SKM-1 treated with dmso at 0.1 percent for 144 hours (cell line): ENCODE measurements around the gene ZBTB21.
"Not testable (repeated sequence)": the region's sequence is repeated elsewhere in the genome, so short reads cannot be mapped to it uniquely, and the experiment has no call there.

Experiments
- DNase-seq: peaks from one replicate; lab custom pipeline; 2025; ENCODE audit not compliant: unreplicated experiment; lab: John Stamatoyannopoulos, UW

The ZBTB21 gene

GRCh38 chr21:41995577-41995976 is 14.6 kb downstream of the ZBTB21 start:
- no peak for DNase-seq

DNA sequence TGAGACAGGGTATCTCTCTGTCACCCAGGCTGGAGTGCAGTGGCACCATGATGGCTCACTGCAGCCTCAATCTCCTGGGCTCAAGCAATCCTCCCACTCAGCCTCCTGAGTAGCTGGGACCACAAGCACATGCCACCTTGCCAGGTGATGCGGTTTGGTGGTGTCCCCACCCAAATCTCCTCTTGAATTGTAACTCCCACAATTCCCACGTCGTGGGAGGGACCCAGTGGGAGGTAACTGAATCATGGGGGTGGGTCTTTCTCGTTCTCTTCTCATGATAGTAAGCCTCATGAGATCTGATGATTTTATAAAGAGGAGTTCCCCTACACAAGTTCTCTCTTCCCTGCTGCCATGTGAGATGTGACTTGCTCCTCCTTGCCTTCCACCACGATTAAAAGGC is 15.5 kb downstream of the ZBTB21 start:
- not testable (repeated sequence) for DNase-seq

GRCh38 chr21:41993744-41994143 is 16.4 kb downstream of the ZBTB21 start:
- no peak for DNase-seq

GRCh38 chr21:41992576-41992975 is 17.6 kb downstream of the ZBTB21 start:
- no peak for DNase-seq

DNA sequence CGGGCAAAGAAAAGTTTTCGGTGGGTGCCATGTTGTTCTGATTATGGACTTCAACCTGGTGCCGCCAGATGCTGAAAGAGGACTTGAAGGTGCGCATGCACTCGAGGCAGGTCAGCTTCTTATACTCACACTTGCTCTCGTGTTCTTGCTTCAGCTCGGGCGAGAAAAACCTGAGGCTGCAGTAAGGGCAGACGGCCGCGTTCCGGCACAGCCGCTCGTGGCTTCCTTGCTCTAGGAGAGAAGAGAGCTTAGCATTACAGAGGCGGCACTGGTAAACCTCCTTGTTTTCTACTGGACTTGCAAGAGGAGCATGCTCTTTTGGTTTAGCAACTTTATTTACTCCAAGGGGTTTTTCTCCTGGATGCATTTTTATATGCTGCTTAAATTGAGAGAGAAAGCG is 18.5 kb downstream of the ZBTB21 start:
- no peak for DNase-seq

GRCh38 chr21:41989698-41990097 is 20.5 kb downstream of the ZBTB21 start:
- DNase-seq: no peak

DNA sequence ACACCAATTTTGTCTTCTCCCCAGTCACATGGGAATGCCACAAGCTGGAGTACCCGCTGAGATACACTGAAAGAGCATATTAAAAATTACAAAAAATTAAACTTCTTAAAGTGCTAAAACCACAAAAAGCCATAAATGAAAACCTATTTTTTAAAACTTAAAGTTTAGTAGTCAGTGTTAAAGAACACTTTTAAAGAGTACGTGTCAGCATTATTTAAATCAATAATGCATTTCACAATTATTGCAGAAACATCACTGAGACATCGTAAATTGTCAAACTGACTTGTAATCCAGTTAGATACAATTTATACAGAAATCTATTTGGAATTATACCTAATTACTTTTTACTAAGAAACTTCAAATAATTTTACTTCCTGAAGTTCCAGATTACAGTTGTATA is 22.9 kb downstream of the ZBTB21 start:
- DNase-seq: no peak

DNA sequence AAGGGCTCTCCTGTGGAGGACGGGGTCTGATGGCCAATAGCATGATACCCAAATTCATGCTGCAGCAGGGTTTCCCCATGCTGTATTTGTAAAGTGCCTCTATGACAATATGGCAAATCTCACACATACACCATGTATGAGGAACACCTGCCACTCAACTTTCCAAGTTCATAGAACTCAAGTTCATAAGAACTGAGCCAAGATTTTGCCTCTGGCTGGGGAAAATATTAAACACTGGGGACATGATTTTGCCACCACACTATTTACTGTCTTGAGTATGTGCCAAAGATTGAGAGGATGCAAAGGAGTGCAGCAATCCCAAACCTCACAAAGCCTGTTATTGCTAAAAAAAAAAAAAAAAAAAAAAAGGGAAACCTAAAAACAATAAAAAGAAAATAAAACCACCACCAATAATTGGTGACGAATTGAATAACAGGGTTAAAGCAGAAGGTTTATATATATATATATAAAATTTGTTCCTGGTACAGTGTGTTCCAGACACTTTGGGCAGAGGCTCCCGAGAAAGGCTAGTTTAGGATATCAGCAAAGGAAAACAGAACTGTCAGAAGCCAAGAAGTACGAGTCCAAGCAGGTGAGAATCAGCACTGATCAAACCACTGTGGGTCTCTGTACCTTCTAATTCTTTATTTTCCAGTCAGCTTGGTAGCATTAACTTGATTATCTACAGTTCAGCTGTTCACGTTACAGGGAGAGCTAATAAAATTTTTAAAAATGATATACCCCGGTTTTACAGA is 24.3 kb downstream of the ZBTB21 start:
- no peak for DNase-seq

DNA sequence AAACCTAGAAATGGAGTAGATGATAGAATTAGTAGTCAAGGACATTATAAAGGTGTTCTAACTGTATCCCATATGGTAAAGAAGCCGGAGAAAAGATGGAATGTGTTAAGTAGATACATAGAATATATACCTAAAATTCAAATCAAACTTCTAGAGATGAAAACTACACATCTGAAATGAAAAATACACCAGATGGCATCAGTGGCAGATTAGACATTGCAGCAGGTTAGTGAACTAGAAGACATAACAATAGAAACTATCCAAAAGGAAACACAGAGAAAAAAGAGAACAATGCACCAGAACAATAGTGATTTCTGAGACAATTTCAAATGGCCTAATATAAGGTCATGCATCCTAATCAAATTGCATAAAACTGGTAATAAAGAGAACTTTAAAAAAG is 26.9 kb downstream of the ZBTB21 start:
- DNase-seq: no peak

DNA sequence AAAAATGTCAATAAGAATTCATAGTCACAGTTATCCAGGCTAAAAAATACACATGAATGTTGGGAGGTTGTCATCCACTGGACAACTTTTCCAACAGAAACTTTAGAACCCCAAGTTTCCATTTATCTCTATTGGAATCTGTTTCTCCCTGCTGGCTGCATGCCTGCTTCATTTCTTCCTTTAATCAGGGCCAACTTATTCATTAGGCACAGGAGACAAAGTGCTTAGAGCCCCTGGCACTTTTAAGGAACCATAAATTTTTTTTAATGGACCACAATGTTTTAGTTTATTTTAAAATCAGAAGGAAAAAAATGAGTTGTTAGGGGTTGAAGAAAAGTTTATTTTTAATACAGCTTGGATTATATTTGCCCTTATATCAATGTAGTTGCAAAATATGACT is 29.6 kb downstream of the ZBTB21 start:
- no peak for DNase-seq

GRCh38 chr21:41979751-41980369 is 30.3 kb downstream of the ZBTB21 start:
- DNase-seq: no peak

GRCh38 chr21:41979335-41979734 is 30.8 kb downstream of the ZBTB21 start:
- DNase-seq: no peak

GRCh38 chr21:41977034-41977950 is 32.9 kb downstream of the ZBTB21 start:
- DNase-seq: no peak

GRCh38 chr21:41976611-41977010 is 33.5 kb downstream of the ZBTB21 start:
- DNase-seq: no peak

DNA sequence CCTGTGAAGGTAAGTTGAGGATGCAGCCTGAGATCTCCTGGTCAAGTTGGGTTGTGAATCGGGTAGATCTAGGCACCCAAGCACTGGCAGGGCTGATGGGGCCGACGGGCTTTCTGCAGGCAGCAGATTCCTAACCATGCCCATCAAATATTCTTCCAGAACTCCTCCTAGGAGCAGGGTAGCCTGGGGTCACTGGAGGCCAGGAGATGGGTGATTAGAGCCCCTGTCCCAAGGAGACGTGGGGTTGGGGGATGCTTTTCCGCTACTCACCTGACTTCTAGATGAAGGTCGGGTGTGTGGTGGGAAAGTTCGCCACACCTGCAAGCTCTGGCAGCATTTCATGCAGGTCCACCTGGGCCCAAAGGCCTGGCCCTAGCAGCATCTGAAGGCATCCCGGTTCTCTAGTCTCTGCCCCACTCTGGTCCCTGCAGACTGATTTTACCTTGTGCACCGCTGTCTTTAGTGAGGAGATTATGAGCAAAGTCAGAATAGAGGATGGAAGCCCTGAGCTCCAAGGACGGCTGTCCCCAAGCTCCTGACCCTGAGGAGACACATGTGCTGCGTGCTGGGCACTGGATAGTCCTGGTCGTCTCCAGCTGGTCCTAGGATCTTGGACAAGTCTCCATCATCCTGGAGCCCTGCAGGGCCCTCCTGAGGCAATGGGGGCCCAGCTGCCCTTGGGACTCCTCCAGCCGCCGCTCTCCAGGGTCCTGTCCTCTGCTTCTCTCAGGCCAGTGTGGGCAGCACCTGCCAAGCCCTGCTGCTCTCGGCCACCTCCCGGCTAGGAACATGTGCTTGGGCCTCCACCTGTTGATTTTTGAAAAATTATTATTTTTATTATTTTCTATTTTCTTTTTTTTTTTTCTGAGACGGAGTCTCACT is 34.5 kb downstream of the ZBTB21 start:
- DNase-seq: no peak

- DNase-seq: no peak
These were observed 35.5 kb downstream of the ZBTB21 start for GRCh38 chr21:41974752-41975053.

DNA sequence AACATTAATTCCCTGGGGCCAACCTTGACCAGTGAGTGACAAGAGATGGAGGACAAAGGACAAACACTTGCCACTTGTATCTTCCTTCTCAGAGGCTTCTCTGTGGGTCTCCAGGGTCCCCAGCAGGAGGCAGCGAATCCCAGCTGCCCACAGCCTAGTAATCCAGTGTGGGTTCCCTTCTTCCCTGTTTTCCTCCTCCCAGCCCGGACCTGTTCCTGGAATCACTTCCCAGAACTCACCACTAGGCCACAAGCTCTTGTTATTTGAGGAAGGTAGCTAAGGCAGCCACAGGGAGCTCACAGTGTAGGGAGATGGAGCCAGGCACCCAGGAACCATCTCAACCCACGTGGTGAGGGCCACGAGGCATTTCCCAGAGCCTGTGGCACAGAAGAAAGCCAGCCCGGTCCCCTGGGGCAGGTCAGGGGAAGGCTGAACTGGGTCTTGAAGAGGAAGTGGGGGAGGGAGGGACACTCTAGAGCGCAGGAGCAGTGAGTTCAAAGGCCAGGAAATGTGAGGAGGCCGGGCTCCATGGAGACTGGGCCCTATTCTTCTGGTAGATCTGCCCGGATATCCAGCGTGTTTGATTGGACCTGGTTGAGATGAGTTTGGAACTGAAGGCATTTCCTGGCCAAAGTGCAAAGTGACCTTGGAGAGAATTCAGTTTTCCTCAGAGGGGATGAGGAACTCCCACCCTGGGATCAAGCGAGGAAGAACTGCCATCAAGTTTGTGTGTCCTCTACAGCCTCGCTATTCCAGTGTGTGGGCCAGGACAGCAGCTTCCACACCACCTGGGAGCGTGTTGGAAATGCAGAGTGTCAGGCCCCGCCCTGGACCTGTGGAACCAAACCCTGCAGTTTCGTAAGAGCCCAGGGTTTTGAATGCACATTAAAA is 36.1 kb downstream of the ZBTB21 start:
- DNase-seq: peak; percentile 74

GRCh38 chr21:41973427-41973831 is 36.7 kb downstream of the ZBTB21 start:
- DNase-seq: no peak

GRCh38 chr21:41972511-41973205 is 37.5 kb downstream of the ZBTB21 start:
- DNase-seq: no peak
